ENCODE measurements around the gene DAZAP1. TPM values are rescaled to one million over a fixed set of nuclear protein-coding genes. Genes with fewer than 3 reads are reported as not detected.
"Not testable (repeated sequence)": the region's sequence is repeated elsewhere in the genome, so short reads cannot be mapped to it uniquely, and the experiment has no call there.

Gene DAZAP1
- total and polyA plus RNA-seq, 5 donors, result 65.3 to 92.1 (median 82.7) TPM

DNA sequence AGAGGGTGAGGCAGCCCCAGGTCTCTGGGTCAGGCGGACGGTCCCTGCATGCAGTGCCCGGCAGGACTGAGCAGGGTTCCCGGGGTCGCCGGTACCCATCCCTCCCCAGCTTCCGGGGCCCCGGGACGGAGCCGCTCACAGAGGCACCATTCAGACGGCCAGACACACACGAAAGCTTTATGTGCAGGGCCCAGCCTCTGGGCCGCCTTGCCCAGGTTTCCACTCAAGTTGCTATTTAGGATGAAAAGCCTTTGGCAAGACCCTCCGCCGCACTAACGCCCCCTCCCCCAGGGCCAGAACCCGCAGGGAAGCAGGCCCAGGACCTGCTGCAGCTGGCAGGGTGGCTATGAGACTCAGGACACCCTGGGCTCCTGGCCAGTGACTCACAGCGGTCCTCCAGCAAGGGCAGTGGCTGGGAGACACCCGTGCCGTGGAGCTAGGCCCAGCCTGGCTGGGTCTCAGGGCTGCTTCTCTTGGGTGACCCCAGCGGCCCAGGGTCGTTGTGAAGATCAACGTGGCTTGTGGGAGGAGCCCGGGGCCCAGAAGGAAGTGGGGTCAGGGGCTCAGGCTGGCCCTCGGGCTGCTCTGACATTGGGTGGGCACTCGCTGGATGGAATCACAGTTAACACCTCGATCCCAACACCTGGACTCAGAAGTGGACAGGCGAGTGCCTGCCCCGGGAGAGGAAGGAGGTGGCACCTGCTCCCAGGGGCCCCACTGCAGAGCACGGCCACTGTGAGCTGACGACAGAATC lies 66.8 kb downstream of the DAZAP1 start:
- intact Hi-C loops (cut with DNase I), result no loop called here
- H3K27me3 ChIP-seq (ENCODE audit: control insufficient read depth, insufficient read depth), result no peaks in the 10 kb centered on the region
- no peaks in the 10 kb centered on the region for H3K9me3 ChIP-seq (ENCODE audit: control insufficient read depth, low read length)
- WGBS, result 70% methylated on average over 31 of the region's 31 CpGs
- H3K27ac ChIP-seq (ENCODE audit: low read length), result no peak overlapping the region
- H3K4me3 ChIP-seq (ENCODE audit: low read length), result no peak overlapping the region
- DNase-seq (peak; percentile 26 to 61 (median 55)), ATAC-seq (no peak)
- H3K4me1 ChIP-seq (ENCODE audit: control insufficient read depth, insufficient read depth, low read length), result peaks cover 4% of the 10 kb centered on the region

DNA sequence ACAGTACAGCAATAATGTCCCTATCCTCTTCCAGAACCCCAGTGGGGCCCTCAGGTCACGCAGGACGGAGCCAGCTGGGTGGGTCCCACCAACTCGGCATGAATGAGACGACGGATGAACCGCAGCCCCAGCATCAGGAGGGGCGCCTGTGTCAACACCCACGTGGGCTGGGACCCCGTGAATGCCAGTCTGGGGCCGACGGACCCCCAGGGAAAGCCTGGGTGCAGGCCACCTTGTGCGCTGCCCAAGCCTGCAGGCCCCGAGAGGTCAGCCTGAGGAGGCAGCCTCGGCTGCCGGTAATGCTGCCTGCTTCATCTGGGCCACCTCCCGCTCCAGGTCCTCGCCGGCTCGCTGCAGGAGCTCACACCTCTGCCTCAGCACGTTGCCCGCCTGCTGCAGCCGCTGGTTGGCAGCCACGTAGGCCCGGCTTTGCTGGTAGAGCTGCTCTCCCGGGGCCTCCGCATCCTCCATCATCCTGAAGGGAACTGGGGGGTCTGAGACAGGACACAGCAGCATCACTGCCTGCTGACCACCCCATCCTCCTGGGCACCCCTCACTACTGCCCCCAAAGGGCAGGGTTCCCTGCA lies 67.5 kb downstream of the DAZAP1 start:
- DNase-seq (peak; percentile 14 to 64 (median 45)), ATAC-seq (no peak)
- whole genome bisulfite sequencing, result 87% methylated on average over 26 of the region's 26 CpGs
- H3K27me3 ChIP-seq (ENCODE audit: control insufficient read depth, insufficient read depth), result no peaks in the 10 kb centered on the region
- H3K27ac ChIP-seq (ENCODE audit: low read length), result no peak overlapping the region
- H3K4me3 ChIP-seq (ENCODE audit: low read length), result no peak overlapping the region
- no peaks in the 10 kb centered on the region for H3K4me1 ChIP-seq (ENCODE audit: control insufficient read depth, insufficient read depth, low read length)
- intact Hi-C loops (cut with DNase I), result no loop called here
- H3K9me3 ChIP-seq (ENCODE audit: control insufficient read depth, low read length), result no peaks in the 10 kb centered on the region

DNA sequence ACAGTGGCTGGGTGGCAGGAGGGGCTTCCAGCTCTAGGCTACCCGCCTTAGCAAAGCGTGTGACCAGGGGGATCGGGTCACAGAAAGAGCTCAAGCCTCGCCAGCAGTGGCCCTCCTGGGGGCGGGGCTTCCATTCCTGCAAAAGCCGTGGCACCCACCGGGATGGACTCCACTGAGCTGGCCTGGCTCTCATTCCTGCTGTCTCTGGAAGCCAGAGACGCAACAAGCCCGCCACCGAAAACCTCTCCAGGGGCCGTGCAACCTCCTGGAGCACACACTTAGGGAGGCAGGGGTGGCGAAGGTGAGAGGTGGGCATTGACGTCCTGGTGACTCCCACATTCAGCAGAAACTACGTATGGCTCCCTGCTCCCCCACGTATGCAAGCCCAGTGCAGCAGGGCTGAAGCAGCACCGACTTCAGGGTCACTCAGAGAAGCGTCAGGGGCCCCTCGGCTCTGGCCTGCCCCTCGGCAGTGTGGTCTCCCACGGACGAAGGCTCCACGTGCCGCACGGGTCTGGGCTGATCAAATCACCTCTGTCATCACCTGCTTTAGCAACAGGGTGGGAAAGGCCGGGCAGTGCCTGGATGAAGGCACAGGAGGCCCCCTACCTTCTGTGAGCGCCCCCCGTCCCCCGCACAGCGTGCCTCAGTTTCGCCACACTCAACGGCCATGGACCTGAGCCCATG lies 68.5 kb downstream of the DAZAP1 start:
- Histone ChIP-seq H3K27ac (ENCODE audit: low read length) (no peak overlapping the region), H3K9me3 (ENCODE audit: control insufficient read depth, low read length) (no peaks in the 10 kb centered on the region), H3K4me3 (ENCODE audit: low read length) (no peak overlapping the region), H3K4me1 (ENCODE audit: control insufficient read depth, insufficient read depth, low read length) (no peaks in the 10 kb centered on the region), H3K27me3 (ENCODE audit: control insufficient read depth, insufficient read depth) (no peaks in the 10 kb centered on the region)
- no peak for ATAC-seq
- WGBS, result 89% methylated on average over 31 of the region's 31 CpGs
- intact Hi-C loops (cut with DNase I), result no loop called here
- DNase-seq, result peak; percentile 11 to 60 (median 43)

DNA sequence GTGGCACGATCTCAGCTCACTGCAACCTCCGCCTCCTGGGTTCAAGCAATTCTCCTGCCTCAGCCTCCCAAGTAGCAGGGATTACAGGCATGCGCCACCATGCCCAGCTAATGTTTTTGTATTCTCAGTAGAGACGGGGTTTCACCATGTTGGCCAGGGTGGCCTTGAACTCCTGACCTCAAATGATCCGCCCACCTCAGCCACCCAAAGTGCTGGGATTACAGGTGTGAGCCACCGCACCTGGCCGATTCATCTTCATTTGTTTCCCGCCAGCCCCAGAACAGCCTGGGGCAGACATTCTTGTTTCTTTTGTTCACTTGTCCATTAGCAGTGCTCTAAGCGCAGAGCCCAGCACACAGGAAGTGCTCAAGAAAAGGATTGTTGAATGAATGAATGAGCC lies 69.7 kb downstream of the DAZAP1 start:
- H3K27me3 ChIP-seq (ENCODE audit: control insufficient read depth, insufficient read depth); DNase-seq; H3K27ac ChIP-seq (ENCODE audit: low read length); H3K9me3 ChIP-seq (ENCODE audit: control insufficient read depth, low read length); H3K4me3 ChIP-seq (ENCODE audit: low read length); ATAC-seq; H3K4me1 ChIP-seq (ENCODE audit: control insufficient read depth, insufficient read depth, low read length); intact Hi-C loops (cut with DNase I): not testable (repeated sequence)
- WGBS, result 95% methylated on average over 9 of the region's 9 CpGs

DNA sequence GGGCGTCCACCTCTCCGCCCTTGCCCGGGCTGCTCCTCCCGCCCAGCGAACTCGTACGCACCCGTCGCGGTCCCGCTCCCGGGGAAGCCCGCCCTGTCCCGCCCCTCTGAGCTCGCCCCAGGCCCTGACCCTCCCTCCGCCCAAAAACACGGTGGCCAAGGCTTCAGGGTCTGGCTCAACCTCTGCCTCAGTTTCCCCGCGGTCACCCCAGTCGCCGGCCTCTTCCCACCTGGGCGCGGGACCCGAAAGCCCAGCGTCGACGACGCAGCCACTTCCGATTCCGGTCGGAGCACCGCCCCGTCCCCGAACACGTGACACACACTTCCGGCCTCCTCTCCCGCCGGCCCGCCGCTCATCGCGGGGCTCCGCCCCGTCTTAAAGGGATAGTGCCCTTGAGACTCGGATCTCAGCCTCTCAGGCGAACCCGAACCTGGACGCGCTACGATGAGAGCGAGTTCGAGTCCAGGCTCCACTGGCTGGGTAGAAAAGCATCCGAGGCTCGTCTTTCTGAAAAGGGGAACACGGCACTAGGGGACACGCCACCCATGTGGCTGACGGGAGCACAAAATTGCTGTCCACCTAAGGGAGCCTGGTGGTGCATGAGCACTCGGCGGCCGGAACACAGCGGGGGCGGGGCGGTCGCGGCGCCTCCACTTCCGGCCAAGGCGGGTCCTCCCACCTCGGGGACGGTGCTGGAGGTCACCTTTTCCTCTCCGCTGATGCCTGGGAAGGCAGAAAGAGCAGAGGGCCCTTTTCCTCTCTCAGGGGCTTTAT lies 71.7 kb downstream of the DAZAP1 start, which contains the start of gene C19orf25:
C19orf25 (minus strand) TSS at position 282 of the 774 bp plus-strand sequence. CDS start 312 bp downstream, outside the sequence.
- WGBS, result under 1% methylated on average over 71 of the region's 71 CpGs
- intact Hi-C loops (cut with DNase I), result no loop called here
- H3K9me3 ChIP-seq (ENCODE audit: control insufficient read depth, low read length), result no peaks in the 10 kb centered on the region

DNA sequence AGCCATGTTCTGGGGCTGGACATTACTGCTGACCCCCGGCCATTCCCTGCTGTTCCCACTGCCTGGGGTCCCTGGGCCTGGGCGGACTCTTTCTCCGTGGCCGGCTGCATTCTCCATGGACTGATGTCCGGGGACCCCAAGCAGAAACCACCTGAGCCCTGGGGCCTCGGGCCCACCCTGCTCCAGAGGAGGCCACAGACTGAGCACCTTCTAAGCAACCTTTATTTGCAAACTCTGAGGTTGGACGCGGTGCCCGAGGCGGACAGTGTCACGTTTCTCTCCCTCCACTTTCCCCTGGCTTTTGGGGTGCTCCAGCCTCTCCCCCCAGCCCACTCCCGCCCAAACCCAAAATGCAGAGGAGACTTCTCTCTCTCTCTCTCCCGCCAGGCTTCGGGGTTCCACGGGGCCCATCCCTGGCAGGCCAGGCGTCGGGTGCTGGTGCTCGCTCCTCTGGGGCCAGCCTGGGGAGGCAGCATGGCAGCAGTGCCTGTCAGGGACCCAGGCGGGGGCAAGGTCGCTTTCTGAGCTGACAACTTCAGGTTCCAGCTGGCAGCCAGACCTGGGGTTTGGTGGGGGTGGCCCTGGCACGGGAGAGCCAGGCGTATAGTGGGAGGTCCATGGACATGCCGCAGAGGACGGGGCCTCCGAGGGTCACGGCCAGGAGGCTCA lies 74.0 kb downstream of the DAZAP1 start:
- no peaks in the 10 kb centered on the region for H3K4me1 ChIP-seq (ENCODE audit: control insufficient read depth, insufficient read depth, low read length)
- 89% methylated on average over 26 of the region's 26 CpGs for WGBS
- intact Hi-C loops (cut with DNase I), result no loop called here
- H3K27ac ChIP-seq (ENCODE audit: low read length), result no peak overlapping the region
- no peak overlapping the region for H3K4me3 ChIP-seq (ENCODE audit: low read length)
- no peaks in the 10 kb centered on the region for H3K9me3 ChIP-seq (ENCODE audit: control insufficient read depth, low read length)
- H3K27me3 ChIP-seq (ENCODE audit: control insufficient read depth, insufficient read depth), result no peaks in the 10 kb centered on the region
- peak in 1 of 3 donors; percentile 19 for DNase-seq
- ATAC-seq, result no peak

More for the DNA sequence above, 71.7 kb downstream of the DAZAP1 start, which contains the start of gene C19orf25:
- ATAC-seq (peak; percentile 95), DNase-seq (peak; percentile 95 to 98 (median 98))
- no peak within 1 kb of the TSS for H3K27ac ChIP-seq (ENCODE audit: low read length)
- H3K4me1 ChIP-seq (ENCODE audit: control insufficient read depth, insufficient read depth, low read length), result no peaks in the 10 kb centered on the region
- peak within 1 kb of the TSS; percentile 64 for H3K4me3 ChIP-seq (ENCODE audit: low read length)
- H3K27me3 ChIP-seq (ENCODE audit: control insufficient read depth, insufficient read depth), result no peaks in the 10 kb centered on the region

DNA sequence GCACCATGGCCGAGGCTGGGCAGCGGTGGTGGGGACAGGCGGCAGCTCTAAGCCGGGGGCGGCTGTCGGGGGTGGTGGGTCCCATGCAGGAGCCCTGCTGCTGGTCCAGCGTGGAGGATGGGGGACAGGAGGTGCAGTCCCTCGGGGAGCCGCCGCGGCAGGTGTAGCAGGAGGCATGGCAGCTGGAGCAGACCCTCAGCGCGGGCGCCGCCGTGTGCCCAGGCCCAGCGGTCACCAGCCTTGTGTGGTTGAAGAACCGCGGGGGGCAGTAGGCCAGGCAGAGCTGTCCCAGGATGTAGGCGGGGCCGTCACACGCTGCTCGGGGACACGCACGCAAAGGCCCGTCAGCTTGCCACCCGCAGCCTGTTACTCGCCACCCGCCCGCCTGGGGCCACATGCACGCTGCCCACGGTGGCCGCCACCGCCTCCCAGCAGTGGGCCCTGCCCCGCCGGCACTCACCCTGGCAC lies 74.5 kb downstream of the DAZAP1 start:
- peak in 1 of 3 donors; percentile 65 for DNase-seq
- Histone ChIP-seq H3K4me1 (ENCODE audit: control insufficient read depth, insufficient read depth, low read length) (no peaks in the 10 kb centered on the region), H3K27ac (ENCODE audit: low read length) (no peak overlapping the region), H3K27me3 (ENCODE audit: control insufficient read depth, insufficient read depth) (no peaks in the 10 kb centered on the region), H3K9me3 (ENCODE audit: control insufficient read depth, low read length) (no peaks in the 10 kb centered on the region), H3K4me3 (ENCODE audit: low read length) (no peak overlapping the region)
- intact Hi-C loops (cut with DNase I), result no loop called here
- 87% methylated on average over 36 of the region's 36 CpGs for WGBS
- no peak for ATAC-seq

DNA sequence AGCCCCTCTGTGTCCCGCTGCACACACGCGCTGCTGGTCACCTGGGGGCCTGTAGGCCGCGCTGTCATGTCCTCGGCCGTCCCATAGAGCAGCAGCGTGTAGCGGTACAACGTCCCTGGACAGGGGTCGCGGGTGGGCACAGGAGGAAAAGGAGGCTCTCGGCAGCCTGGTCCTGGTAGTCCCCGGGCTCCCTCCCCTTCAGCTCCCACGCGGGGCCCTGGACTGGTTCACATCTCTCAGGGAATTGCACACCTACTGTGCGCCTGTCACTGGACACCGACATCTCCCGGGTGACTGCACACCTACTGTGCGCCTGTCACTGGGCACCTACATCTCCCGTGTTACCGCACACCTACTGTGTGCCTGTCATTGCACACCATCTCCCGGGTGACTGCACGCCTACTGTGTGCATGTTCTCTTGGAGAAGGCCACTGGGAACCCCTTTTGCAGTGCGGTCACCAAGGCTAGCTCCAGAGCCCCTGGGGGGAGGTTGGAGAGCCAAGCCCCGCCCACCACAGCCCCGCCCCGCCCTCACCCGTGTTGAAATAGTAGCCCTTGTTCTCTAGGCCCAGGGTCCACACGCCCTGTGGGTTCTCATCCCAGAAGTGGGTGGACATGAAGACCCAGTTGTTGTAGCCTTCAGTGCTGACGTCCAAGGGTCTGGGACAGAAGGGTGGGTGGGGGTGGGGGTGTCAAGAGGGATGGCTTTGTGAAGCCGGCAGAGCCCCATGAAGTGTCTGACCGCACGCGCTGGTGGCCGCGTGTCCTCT lies 75.2 kb downstream of the DAZAP1 start:
- DNase-seq (peak in 1 of 3 donors; percentile 66), ATAC-seq (no peak)
- Histone ChIP-seq H3K9me3 (ENCODE audit: control insufficient read depth, low read length) (no peaks in the 10 kb centered on the region), H3K4me3 (ENCODE audit: low read length) (no peak overlapping the region), H3K27ac (ENCODE audit: low read length) (no peak overlapping the region), H3K27me3 (ENCODE audit: control insufficient read depth, insufficient read depth) (no peaks in the 10 kb centered on the region), H3K4me1 (ENCODE audit: control insufficient read depth, insufficient read depth, low read length) (no peaks in the 10 kb centered on the region)
- intact Hi-C loops (cut with DNase I), result no loop called here
- 79% methylated on average over 37 of the region's 37 CpGs for WGBS

DNA sequence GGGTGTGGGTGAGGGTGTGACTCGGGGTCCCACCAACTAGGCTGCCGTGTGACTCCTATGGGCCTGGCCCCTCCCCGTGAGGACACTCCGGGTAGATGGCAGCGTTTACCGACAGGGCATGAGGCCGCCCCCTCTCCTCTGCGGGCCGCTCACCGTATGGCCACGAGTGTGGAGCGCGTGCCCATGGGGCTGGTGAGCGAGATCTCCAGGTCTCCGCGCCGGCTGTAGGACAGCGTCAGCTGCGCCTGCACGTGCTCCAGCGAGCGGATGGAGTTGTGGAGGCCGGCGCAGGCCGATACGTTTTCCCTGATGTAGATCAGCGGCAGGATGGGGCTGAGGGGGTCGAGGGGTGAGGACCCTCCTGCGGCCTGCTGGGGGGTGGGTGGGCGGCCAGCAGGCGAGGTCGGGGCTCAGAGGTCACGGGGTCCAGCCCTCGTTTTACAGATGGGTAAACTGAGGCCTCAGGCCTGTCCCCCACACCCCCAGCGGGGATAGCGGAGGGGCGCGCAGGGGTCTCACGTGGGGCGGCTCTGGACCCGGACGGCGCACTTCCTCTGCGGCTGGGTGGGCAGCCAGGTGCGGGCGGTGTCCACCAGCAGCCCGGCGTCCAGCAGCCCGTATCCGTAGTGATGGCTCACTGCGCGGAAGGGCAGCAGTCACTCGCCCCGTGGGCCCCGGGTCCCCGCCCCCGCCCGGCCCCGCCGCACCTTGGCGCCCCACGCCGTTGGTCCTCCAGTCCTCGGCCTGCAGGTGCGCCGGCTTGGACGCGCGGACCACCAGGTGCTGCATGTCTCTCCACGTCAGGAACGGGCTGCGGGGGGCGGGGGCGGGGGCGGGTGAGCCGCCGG lies 76.0 kb downstream of the DAZAP1 start:
- ATAC-seq, result no peak
- H3K27me3 ChIP-seq (ENCODE audit: control insufficient read depth, insufficient read depth), result no peaks in the 10 kb centered on the region
- peak in 1 of 3 donors; percentile 68 for DNase-seq
- intact Hi-C loops (cut with DNase I), result no loop called here
- H3K4me3 ChIP-seq (ENCODE audit: low read length), result no peak overlapping the region
- H3K4me1 ChIP-seq (ENCODE audit: control insufficient read depth, insufficient read depth, low read length), result no peaks in the 10 kb centered on the region
- no peaks in the 10 kb centered on the region for H3K9me3 ChIP-seq (ENCODE audit: control insufficient read depth, low read length)
- 90% methylated on average over 77 of the region's 77 CpGs for WGBS
- H3K27ac ChIP-seq (ENCODE audit: low read length), result no peak overlapping the region

All from right cardiac atrium (tissue), 5 donors.